ENCODE results near the gene GABARAPL2.

- TF ChIP-seq CTCF (IDR thresholded peaks at IDR 0.05) (no peak), EZH2 (IDR thresholded peaks at IDR 0.05; ENCODE audit: borderline replicate concordance, insufficient read depth, low read depth, low read length, poor library complexity, severe bottlenecking) (no peak)
Observed at GRCh38 chr16:75573955-75574354, 7.8 kb downstream of the GABARAPL2 start.
